ENCODE measurements around the gene P2RY2.
A peak's percentile ranks its signal among the peaks of the same experiment; 100 is the strongest.

Gene P2RY2

GRCh38 chr11:73237471-73238290 is 19.6 kb downstream of the P2RY2 start:
- Histone ChIP-seq H3K36me3 (ENCODE audit: control insufficient read depth, insufficient read depth, low read length) (no peaks in the 10 kb centered on the region), H3K4me1 (ENCODE audit: control insufficient read depth, insufficient read depth, low read length) (peaks cover 3% of the 10 kb centered on the region; the same call in 1 of the 2 replicates), H3K9ac (ENCODE audit: low read length) (no peak overlapping the region), H3K27me3 (ENCODE audit: control insufficient read depth, insufficient read depth, low read length) (no peaks in the 10 kb centered on the region), H3K9me3 (ENCODE audit: control insufficient read depth, insufficient read depth, low read depth, low read length) (no peaks in the 10 kb centered on the region), H3K27ac (ENCODE audit: low read depth, low read length) (no peak overlapping the region), H3K4me3 (ENCODE audit: low read depth, low read length) (no peak overlapping the region)

- peaks cover 6% of the 10 kb centered on the region for H3K4me1 ChIP-seq (ENCODE audit: control insufficient read depth, insufficient read depth, low read length)
- H3K9me3 ChIP-seq (ENCODE audit: control insufficient read depth, insufficient read depth, low read depth, low read length): no peaks in the 10 kb centered on the region
- H3K9ac ChIP-seq (ENCODE audit: low read length): no peak overlapping the region
- H3K36me3 ChIP-seq (ENCODE audit: control insufficient read depth, insufficient read depth, low read length): no peaks in the 10 kb centered on the region
- H3K27me3 ChIP-seq (ENCODE audit: control insufficient read depth, insufficient read depth, low read length): no peaks in the 10 kb centered on the region
- H3K27ac ChIP-seq (ENCODE audit: low read depth, low read length): no peak overlapping the region
- H3K4me3 ChIP-seq (ENCODE audit: low read depth, low read length): no peak overlapping the region
These were observed 21.0 kb downstream of the P2RY2 start for GRCh38 chr11:73239111-73239521.

DNA sequence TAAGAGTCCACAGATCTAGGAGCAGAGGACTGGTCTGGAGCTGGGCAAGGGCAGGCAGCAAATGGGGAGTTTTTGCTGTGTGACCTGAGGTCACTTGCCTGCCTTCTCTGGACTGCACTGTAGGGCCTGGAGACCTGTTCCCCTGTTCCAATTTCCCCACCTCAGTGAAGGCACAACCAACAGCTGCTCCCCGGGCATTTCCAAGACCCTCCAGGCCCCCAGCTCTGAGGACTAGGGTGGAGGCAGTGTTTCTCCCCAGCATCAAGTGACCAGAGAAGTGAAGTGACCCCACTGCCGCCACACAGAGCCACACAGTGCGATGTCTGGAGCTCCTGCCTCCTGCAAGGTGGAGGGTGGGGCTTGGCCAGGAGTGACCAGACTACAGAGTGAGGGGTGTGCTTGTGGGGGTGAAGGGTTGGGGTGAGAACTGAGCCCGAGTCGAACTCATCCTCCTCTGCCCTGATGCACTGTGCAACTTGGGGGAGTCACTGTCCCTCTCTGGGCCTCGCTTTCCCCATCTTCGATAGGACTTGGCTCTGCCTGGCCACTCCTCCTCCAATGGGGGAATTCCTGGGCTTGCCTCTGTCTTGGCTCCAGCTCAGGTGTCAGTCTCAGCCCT is 21.6 kb downstream of the P2RY2 start:
- Histone ChIP-seq H3K9me3 (ENCODE audit: control insufficient read depth, insufficient read depth, low read depth, low read length) (no peaks in the 10 kb centered on the region), H3K9ac (ENCODE audit: low read length) (no peak overlapping the region), H3K27me3 (ENCODE audit: control insufficient read depth, insufficient read depth, low read length) (no peaks in the 10 kb centered on the region), H3K4me1 (ENCODE audit: control insufficient read depth, insufficient read depth, low read length) (peaks cover 6% of the 10 kb centered on the region), H3K27ac (ENCODE audit: low read depth, low read length) (no peak overlapping the region), H3K4me3 (ENCODE audit: low read depth, low read length) (no peak overlapping the region), H3K36me3 (ENCODE audit: control insufficient read depth, insufficient read depth, low read length) (no peaks in the 10 kb centered on the region)

- Histone ChIP-seq H3K4me3 (ENCODE audit: low read depth, low read length) (no peak overlapping the region), H3K36me3 (ENCODE audit: control insufficient read depth, insufficient read depth, low read length) (no peaks in the 10 kb centered on the region), H3K4me1 (ENCODE audit: control insufficient read depth, insufficient read depth, low read length) (peaks cover 10% of the 10 kb centered on the region), H3K9me3 (ENCODE audit: control insufficient read depth, insufficient read depth, low read depth, low read length) (no peaks in the 10 kb centered on the region), H3K9ac (ENCODE audit: low read length) (no peak overlapping the region), H3K27ac (ENCODE audit: low read depth, low read length) (no peak overlapping the region), H3K27me3 (ENCODE audit: control insufficient read depth, insufficient read depth, low read length) (no peaks in the 10 kb centered on the region)
These were observed 22.2 kb downstream of the P2RY2 start for GRCh38 chr11:73240190-73240781.

- Histone ChIP-seq H3K27ac (ENCODE audit: low read depth, low read length) (no peak overlapping the region), H3K9ac (ENCODE audit: low read length) (no peak overlapping the region), H3K4me3 (ENCODE audit: low read depth, low read length) (no peak overlapping the region), H3K4me1 (ENCODE audit: control insufficient read depth, insufficient read depth, low read length) (peaks cover 10% of the 10 kb centered on the region), H3K36me3 (ENCODE audit: control insufficient read depth, insufficient read depth, low read length) (no peaks in the 10 kb centered on the region), H3K9me3 (ENCODE audit: control insufficient read depth, insufficient read depth, low read depth, low read length) (no peaks in the 10 kb centered on the region), H3K27me3 (ENCODE audit: control insufficient read depth, insufficient read depth, low read length) (no peaks in the 10 kb centered on the region)
These were observed 23.2 kb downstream of the P2RY2 start for GRCh38 chr11:73241300-73241699.

DNA sequence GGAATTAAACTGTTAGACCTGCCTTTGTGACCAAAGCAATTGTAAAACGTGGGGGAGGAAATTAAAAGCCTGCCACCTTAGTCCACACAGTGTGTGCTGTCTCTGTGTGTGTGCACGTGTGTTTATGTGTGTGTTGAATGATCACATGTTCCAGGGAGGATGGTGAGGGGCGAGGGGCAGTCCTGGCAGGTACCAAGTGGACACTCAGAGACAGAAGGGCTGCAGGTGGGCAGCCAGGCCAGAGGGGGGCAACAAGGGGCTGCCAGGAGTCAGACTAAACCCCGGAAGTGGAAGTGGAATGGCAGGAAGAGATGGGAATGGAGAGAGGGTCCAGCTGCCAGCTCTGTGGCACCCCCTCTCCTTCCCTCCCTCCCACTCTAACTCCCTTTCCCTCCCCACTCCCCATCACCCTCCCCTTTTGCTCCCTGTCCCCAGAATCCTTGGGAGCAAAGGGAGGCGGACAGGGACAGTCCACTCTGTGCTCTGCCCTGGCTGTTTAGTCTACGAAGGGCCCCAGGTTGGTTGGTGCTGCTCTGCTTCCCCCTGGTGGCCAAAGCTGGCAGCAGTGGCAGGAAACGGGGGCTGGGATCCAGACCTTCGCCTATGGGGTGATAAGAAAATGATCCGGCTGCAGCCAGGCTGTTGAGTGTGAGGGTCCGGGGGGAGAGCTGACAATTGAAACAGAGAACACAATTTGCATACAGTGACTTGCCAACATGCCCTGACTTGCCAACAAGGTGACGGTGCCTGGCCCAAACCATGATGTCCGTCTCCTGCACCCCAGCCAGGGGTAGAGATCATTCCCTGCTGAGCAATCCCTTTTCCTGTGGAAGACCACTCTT is 24.4 kb downstream of the P2RY2 start:
- Histone ChIP-seq H3K27me3 (ENCODE audit: control insufficient read depth, insufficient read depth, low read length) (no peaks in the 10 kb centered on the region), H3K27ac (ENCODE audit: low read depth, low read length) (no peak overlapping the region), H3K9ac (ENCODE audit: low read length) (no peak overlapping the region), H3K36me3 (ENCODE audit: control insufficient read depth, insufficient read depth, low read length) (no peaks in the 10 kb centered on the region), H3K9me3 (ENCODE audit: control insufficient read depth, insufficient read depth, low read depth, low read length) (no peaks in the 10 kb centered on the region), H3K4me1 (ENCODE audit: control insufficient read depth, insufficient read depth, low read length) (peaks cover 10% of the 10 kb centered on the region), H3K4me3 (ENCODE audit: low read depth, low read length) (peak overlapping the region; percentile 55)

GRCh38 chr11:73243093-73243485 is 25.0 kb downstream of the P2RY2 start:
- Histone ChIP-seq H3K27me3 (ENCODE audit: control insufficient read depth, insufficient read depth, low read length) (no peaks in the 10 kb centered on the region), H3K9me3 (ENCODE audit: control insufficient read depth, insufficient read depth, low read depth, low read length) (no peaks in the 10 kb centered on the region), H3K4me1 (ENCODE audit: control insufficient read depth, insufficient read depth, low read length) (peaks cover 10% of the 10 kb centered on the region), H3K4me3 (ENCODE audit: low read depth, low read length) (no peak overlapping the region), H3K36me3 (ENCODE audit: control insufficient read depth, insufficient read depth, low read length) (no peaks in the 10 kb centered on the region), H3K27ac (ENCODE audit: low read depth, low read length) (no peak overlapping the region), H3K9ac (ENCODE audit: low read length) (no peak overlapping the region)

DNA sequence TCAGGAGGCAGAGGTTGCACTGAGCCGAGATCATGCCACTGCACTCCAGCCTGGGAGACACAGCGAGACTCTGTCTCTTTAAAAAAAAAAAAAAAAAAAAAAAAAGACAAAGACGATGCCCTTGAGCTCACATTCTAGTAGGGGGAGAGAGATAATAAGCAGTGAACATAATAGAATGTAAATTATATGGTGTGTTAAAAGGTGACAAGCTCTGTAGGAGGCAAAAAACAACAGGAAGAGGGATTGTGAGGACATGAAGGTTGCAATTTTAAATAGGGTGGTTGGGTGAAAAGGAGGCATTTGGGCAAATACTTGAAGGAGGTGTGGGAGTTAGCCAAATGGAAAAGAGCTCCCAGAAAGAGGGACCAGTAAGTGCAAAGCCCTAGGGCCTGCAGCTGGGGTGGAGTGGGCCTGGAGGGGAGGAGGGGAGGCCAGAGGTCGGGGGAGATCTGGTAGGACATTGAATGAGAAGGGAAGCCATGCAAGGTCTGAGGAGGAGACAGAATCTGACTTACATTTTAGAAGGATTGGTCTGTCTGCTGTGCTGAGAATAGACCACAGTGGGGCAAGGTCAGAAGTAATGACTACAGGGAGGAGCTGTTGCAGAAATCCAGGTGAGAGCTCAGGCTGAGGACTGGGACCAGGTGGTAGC is 26.6 kb downstream of the P2RY2 start:
- Histone ChIP-seq H3K9me3 (ENCODE audit: control insufficient read depth, insufficient read depth, low read depth, low read length) (no peaks in the 10 kb centered on the region), H3K4me1 (ENCODE audit: control insufficient read depth, insufficient read depth, low read length) (peaks cover 10% of the 10 kb centered on the region), H3K4me3 (ENCODE audit: low read depth, low read length) (no peak overlapping the region), H3K36me3 (ENCODE audit: control insufficient read depth, insufficient read depth, low read length) (no peaks in the 10 kb centered on the region), H3K27me3 (ENCODE audit: control insufficient read depth, insufficient read depth, low read length) (no peaks in the 10 kb centered on the region), H3K9ac (ENCODE audit: low read length) (no peak overlapping the region), H3K27ac (ENCODE audit: low read depth, low read length) (no peak overlapping the region)

DNA sequence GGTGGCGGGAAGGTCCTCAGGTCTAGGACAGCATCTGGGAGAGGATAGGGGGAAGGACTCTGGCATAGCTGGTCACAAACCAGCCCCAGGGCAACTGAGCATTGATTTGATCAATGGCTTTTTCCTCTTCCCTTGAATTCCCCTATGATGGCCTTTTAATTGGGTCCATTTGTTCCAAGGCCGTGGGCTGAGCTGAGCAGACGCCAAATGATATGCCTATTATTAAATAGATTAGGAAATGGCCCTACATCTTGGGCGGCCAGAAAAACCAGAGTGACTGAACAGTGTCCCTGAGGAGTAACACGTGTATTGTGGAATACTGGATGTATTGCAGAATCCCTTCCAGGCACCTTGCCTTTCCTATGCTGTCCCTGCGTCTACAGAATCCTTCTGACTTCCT is 27.4 kb downstream of the P2RY2 start:
- peaks cover 7% of the 10 kb centered on the region for H3K4me1 ChIP-seq (ENCODE audit: control insufficient read depth, insufficient read depth, low read length)
- H3K27ac ChIP-seq (ENCODE audit: low read depth, low read length): no peak overlapping the region
- no peak overlapping the region for H3K9ac ChIP-seq (ENCODE audit: low read length)
- no peaks in the 10 kb centered on the region for H3K9me3 ChIP-seq (ENCODE audit: control insufficient read depth, insufficient read depth, low read depth, low read length)
- H3K27me3 ChIP-seq (ENCODE audit: control insufficient read depth, insufficient read depth, low read length): no peaks in the 10 kb centered on the region
- no peak overlapping the region for H3K4me3 ChIP-seq (ENCODE audit: low read depth, low read length)
- no peaks in the 10 kb centered on the region for H3K36me3 ChIP-seq (ENCODE audit: control insufficient read depth, insufficient read depth, low read length)

- Histone ChIP-seq H3K9me3 (ENCODE audit: control insufficient read depth, insufficient read depth, low read depth, low read length) (no peaks in the 10 kb centered on the region), H3K9ac (ENCODE audit: low read length) (no peak overlapping the region), H3K4me3 (ENCODE audit: low read depth, low read length) (no peak overlapping the region)
These were observed 28.2 kb downstream of the P2RY2 start for GRCh38 chr11:73246303-73246702.

More at GRCh38 chr11:73246303-73246702, 28.2 kb downstream of the P2RY2 start:
- Histone ChIP-seq H3K27ac (ENCODE audit: low read depth, low read length) (no peak overlapping the region), H3K27me3 (ENCODE audit: control insufficient read depth, insufficient read depth, low read length) (no peaks in the 10 kb centered on the region), H3K36me3 (ENCODE audit: control insufficient read depth, insufficient read depth, low read length) (no peaks in the 10 kb centered on the region), H3K4me1 (ENCODE audit: control insufficient read depth, insufficient read depth, low read length) (peaks cover 7% of the 10 kb centered on the region)
